H1 (cell line): ENCODE data around the gene ABHD16A. TPM values are rescaled to one million over a fixed set of nuclear protein-coding genes. Genes with fewer than 3 reads are reported as not detected.

Experiments
- BACH1 ChIP-seq: IDR thresholded peaks from 2 replicates; pipeline ENCODE4 v1.6.1; 2012; ENCODE audit warnings: low read length, improper control_type of control experiment
- BRCA1 ChIP-seq: IDR thresholded peaks from 2 replicates; pipeline ENCODE4 v1.6.1; 2012; ENCODE audit warnings: low read depth, low read length, improper control_type of control experiment
- CHD7 ChIP-seq: fragments of 300-600 bp; sonication (generic); IDR thresholded peaks from 2 replicates; pipeline ENCODE4 v1.7.1; 2012; ENCODE audit warnings: low read length, moderate library complexity, mild to moderate bottlenecking, inconsistent platforms; ENCODE audit not compliant: insufficient replicate concordance
- EZH2 ChIP-seq: fragments of 200-600 bp; sonication (generic); IDR thresholded peaks from 2 replicates; pipeline ENCODE4 v1.7.1; 2012; ENCODE audit warnings: low read depth, mild to moderate bottlenecking, moderate library complexity, low read length, inconsistent platforms; ENCODE audit not compliant: severe bottlenecking
- KDM1A ChIP-seq: fragments of 200-600, 300-600 bp; sonication (generic); IDR thresholded peaks from 2 replicates; pipeline ENCODE4 v1.7.1; 2016; ENCODE audit warnings: mild to moderate bottlenecking, low read length, borderline replicate concordance
- NANOG ChIP-seq: IDR thresholded peaks from 2 replicates; pipeline ENCODE4 v1.6.1; 2011; ENCODE audit warnings: low read length, low read depth, mild to moderate bottlenecking, inconsistent platforms; ENCODE audit not compliant: insufficient read depth, poor library complexity, severe bottlenecking
- PHF8 ChIP-seq: fragments of 200-600 bp; sonication (generic); conservative IDR thresholded peaks from 2 replicates; pipeline ENCODE4 v1.7.1; 2012; ENCODE audit warnings: low read depth, mild to moderate bottlenecking, inconsistent platforms, low read length, moderate library complexity
- TBP ChIP-seq: IDR thresholded peaks from 2 replicates; pipeline ENCODE4 v1.6.1; 2011; ENCODE audit warnings: low read depth, low read length, improper control_type of control experiment
- YY1 ChIP-seq: IDR thresholded peaks from 2 replicates; pipeline ENCODE4 v1.6.1; 2011; ENCODE audit warnings: low read depth, mild to moderate bottlenecking, low read length
- polyA plus RNA-seq, 7 experiments: library from polyadenylated mRNA; depleted of rRNA in 3 of 7; stranded (reverse) in 5 of 7; unstranded in 2 of 7; fragments of >200 nt in 5 of 7; fragments of 200-250 nt in 2 of 7; gene quantifications; 1 replicate in 5 of 7; 2 replicates in 1 of 7; 4 replicates in 1 of 7; pipeline versions ENCODE4 v1.2.1 to v1.2.3, GENCODE V29; 2011 to 2013; ENCODE audit warnings: missing spikeins in 2 of 7, mixed read lengths in 2 of 7
- total RNA-seq: library from RNA; stranded (reverse); fragmentation: NEBNext Ultra II Directional; extraction: Animal tissue kit (Norgen Biotek cat#: 25700); gene quantifications from 2 replicates; pipeline ENCODE4 v1.2.1, GENCODE V29; 2021
- TF ChIP-seq, protein P1 (sequence below): IDR thresholded peaks from 2 replicates; pipeline ENCODE4 v1.6.1; 2012; ENCODE audit warnings: inconsistent platforms

ABHD16A gene
- total and polyA plus RNA-seq, 2 of the 8 experiments (the other 6 are each of a cell fraction or from before 2014, with no cell fraction given), result 32.9 to 40.2 TPM

DNA sequence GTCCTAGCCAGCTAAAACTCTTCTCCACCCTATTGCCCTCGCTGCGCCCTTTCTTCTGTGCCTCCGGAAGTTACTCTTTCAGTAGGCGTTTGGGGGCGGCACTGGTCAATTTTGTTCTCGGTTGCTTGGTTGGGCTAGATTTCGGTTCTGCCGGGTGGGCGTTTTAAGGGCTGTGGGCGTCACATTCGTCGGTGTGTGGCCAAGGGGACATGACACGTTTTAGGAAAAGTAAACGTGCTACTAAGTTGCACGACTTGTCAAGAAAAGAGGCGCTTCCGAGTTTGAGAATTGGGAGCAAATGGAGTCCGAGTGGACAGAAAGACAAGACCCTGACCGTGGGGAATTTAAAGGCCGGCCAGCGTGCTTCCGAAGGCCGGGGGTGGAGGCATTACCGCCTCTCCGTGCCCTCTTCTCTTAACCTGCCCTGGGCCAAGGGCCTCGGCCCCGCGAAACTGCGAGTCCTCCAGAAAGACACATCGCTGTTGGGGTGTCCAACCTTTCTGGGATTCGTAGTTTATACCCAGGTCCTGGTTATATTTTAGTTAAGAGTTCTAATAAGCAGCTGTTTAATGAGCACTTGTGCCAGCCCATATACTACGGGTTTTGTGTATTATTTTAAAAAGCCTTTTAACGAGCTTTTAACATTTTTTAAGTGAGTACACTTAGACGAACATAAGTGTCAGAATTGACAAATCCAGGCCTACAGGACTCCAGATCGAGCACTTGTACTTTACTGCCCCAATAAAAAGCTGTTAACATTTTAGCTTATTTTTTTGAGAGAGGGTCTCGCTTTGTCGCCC, 50.0 kb downstream of the ABHD16A start (continued):
- TF ChIP-seq KDM1A (no peak), BRCA1 (no peak), EZH2 (no peak), PHF8 (0 out of 2 replicates have a peak, but pooled peaks have one; percentile 13), CHD7 (no peak), YY1 (no peak), BACH1 (no peak), NANOG (no peak), TBP (0 out of 2 replicates have a peak, but pooled peaks have one; percentile 63)
- TF ChIP-seq, protein P1, sequence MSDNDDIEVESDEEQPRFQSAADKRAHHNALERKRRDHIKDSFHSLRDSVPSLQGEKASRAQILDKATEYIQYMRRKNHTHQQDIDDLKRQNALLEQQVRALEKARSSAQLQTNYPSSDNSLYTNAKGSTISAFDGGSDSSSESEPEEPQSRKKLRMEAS, result no peak; the same call in 1 of the 2 replicates
